Measurements from ENCODE around the gene GPR132.
"Not testable (repeated sequence)": the region's sequence is repeated elsewhere in the genome, so short reads cannot be mapped to it uniquely, and the experiment has no call there.

Gene GPR132

DNA sequence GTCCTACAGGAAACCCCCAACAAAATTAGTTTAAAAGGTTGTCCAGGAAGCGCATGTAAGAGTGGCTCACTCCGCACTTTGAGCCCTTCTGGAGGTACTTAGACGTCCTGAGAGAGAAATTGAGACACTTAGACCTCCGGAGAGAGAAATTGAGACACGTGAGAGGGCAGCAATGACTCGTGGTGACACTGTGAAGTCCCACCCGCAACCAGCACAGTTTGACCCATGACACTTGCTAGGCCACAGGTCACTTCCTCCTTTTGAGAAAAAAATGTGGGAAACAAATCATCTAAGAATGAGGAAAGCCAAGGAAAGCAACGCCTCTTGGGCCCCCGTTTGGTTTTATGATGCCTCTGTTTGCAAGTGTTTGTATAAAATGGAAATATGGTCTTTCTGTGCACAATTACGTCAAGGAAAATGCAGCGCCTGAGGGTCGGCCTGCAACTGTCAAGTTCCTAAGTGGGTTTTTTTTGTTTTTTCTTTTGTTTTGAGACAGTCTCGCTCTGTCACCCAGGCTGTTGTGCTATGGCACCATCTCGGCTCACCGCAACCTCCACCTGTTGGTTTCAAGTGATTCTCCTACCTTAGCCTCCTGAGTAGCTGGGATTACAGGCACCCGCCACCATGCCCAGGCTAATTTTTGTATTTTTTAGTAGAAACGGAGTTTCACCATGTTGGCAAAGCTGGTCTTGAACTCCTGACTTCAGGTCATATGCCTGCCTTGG lies 30.8 kb downstream of the GPR132 start:
- DNase-seq = no peak

DNA sequence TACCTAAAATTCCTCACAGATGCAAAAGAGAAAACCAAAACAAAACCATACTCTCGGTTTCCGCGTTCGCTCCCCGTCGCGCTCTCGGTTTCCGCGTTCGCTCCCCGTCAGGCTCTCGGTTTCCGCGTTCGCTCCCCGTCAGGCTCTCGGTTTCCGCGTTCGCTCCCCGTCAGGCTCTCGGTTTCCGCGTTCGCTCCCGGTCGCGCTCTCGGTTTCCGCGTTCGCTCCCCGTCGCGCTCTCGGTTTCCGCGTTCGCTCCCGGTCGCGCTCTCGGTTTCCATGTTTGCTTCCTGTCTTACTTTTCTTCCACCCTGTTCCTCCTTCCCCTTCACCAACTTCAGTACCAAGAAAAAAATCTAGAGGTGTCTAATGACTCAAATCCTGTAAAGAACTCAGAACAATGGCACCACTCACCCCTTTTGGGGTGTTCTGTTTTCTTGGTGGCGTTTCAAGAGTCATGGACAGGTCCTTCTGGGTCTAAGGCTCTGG lies 31.8 kb downstream of the GPR132 start:
- not testable (repeated sequence) for DNase-seq

DNA sequence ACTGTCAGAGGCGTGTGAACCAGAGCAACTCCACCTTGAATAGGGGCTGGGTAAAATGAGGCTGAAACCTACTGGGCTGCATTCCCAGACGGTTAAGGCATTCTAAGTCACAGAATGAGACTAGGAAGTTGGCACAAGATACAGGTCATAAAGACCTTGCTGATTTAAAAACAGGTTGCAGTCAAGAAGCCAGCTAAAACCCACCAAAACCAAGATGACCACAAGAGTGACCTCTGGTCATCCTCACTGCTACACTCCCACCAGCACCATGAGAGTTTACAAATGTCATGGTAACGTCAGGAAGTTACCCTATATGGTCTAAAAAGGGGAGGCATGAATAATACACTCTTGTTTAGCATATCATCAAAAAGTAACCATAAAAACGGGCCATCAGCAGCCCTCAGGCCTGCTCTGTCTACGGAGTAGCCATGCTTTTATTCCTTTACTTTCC lies 32.8 kb downstream of the GPR132 start:
- DNase-seq = not testable (repeated sequence)

DNA sequence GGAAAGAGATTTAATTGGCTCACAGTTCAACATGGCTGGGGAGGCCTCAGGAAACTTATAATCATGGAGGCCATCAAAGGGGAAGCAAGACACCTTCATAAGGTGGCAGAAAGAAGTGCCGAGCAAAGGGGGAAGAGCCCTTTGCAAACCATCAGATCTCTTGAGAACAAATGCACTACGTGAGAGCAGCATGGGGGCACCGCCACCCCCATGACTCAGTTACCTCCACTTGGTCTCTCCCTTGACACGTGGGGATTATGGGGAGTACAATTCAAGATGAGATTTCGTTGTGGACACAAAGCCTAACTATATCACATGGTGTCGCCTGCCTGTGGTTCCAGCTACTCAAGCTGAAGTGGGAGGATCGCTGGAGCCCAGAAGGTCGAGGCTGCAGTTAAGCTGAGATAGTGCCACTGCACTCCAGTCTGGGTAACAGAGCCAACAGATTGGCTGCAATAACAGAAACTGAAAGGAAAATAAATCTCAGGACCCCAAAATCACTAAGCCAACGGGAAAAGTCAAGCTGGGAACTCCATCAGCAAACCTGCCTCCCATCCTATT lies 34.3 kb downstream of the GPR132 start:
- DNase-seq = no peak

DNA sequence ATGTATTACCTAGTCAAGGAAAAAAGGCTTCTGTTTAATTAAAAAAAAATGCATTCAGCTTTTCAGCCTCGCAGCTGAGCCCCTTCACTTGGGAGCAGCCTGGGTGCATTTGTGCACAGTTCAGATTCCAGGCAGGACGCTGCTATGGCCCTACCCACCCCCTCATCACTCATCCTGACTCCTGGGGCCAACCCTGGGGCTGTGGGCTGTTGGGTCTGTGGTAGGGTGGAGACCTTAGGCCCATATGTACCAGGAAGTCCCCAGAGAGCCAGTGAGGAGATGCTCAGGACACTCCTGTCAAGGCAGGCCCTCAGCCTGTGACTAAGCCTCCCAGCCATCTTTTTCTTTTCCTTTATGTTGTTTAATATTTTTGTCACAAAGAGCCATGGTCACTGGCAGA lies 35.0 kb downstream of the GPR132 start:
- no peak for DNase-seq

DNA sequence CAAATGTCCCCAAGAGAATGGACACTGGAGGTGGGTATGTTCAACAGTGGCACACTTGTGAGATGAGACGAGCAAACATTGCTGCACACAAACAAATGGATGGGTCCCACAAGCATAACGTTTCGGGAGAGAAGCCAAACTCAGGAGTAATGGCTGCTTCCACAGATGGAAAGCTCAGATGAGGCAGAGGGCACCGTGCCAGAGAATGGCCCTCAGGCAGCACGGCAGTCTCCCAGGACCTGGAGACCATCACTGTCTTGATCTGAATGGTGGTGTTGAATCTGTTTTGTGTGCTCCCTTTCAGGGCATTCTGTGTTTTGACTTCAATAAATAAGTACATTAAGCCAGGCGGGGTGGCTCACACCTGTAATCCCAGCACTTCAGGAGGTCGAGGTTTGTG lies 35.8 kb downstream of the GPR132 start:
- no peak for DNase-seq

DNA sequence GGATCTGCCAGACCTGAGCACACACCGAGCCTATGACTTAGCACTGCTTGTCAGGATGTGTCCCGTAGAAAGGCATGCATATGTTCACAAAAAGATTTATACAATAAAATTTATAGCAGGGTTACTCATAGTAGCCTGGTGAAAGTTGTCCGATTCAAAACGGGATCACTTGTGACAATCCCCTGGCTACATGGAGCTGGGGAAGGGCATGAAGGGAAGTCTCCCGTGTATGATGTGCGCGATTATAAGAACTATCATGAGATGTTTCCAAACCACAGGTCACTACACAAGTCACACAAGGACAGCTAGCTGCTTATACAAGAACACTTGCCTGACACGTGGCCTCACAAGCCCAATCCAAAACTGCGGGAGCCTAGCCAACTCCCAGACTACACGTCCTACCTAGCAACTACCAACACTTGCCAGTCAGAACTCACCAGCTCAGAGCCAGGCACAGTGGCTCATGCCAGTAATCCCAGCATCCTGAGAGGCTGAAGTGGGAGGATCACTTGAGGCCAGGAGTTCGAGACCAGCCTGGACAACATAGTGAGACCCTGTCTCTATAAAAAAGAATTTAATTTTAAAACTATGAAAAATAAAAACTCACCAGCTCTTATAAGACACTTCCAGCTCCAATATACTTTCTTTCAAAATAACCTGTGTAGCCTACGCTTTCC lies 36.8 kb downstream of the GPR132 start:
- no peak for DNase-seq

DNA sequence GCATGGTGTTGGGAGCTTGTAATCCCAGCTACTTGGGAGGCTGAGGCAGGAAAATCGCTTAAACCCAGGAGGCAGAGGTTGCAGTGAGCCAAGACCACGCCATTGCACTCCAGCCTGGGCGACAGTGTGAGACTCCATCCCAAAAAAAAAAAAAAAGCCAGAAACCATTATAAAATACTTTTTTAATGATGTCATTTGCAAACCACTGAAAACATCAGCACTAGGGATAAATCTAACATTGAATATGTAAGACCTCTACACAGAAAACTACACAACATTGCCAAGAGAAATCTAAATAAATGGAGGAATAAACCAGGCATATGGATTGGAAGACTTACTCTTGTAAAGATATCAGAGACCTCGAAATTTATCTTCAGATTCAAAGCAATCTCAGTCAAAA lies 37.5 kb downstream of the GPR132 start:
- not testable (repeated sequence) for DNase-seq

DNA sequence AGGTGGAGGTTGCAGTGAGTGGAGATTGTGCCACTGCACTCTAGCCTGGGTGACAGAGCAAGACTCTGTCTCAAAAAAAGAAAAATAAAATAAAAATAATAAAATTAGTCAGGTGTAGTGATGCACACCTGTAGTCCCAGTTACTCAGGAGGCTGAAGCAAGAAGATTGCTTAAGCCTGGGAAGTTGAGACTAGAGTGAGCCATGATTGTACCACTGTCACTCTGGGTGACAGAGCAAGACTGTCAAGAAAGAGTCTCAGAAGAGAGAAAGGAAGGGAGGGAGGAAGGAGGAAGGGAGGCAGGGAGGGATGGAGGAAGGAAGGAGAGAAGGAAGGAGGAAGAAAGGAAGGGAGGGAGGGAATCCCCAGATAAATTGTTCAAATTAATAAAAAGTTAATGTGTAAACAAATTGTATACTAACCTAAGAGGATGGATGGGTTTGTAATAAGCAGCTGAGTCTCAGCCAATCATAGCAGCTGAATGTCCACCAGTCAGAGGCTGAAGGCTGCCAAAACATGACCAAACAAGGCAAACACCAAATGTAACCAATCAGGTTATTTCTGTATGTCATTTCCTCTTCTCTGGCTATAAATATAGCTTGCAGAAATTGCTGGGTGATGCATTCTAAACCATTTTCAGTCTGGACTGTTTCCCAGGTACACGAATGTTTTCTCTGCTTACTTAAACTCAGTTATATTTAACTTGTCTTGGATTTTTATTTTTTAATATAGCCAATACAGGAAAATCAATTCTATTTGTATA lies 38.2 kb downstream of the GPR132 start:
- DNase-seq = no peak

DNA sequence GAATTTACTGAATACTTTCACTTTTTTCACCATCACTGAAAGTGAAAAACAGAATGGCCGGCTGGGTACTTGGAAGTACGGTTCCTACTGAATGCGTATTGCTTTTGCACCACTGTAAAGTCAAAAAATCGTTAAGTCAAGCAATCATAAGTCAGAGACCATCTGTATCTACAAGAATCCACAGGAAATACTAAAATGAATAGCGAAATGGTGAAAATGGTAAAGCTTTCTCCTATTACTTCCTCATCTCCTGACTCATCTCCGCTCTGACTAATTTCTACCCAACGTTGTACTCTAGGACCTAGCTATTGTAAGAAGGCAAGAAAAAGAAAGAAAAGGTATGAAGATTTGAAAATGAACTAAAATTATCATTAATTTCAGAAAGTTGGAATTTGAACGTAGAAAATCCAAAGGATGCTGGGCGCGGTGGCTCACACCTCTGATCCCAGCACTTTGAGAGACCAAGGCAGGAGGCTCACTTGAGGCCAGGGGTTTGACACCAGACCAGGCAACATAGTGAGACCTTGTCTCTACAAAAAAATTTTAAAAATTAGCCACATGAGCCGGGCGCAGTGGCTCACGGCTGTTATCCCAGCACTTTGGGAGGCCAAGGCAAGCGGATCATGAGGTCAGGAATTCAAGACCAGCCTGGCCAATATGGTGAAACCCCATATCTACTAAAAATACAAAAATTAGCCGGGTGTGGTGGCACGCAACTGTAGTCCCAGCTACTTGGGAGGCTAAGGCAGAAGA lies 39.0 kb downstream of the GPR132 start:
- DNase-seq = peak; percentile 56

DNA sequence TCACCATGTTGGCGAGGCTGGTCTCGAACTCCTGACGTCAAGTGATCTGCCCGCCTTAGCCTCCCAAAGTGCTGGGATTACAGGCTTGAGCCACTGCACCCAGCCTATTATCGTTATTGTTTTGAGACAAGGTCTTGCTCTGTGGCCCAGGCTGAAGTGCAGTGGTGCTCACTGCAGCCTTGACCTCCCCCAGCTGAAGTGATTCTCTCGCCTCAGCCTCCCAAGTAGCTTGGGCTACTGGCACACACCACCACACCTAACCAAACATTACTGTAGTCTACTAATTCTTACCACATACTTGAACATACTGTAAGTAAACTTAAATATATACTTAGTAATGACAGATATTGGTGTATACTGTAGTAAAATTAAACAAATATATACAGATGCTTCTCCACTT lies 39.8 kb downstream of the GPR132 start:
- no peak for DNase-seq

DNA sequence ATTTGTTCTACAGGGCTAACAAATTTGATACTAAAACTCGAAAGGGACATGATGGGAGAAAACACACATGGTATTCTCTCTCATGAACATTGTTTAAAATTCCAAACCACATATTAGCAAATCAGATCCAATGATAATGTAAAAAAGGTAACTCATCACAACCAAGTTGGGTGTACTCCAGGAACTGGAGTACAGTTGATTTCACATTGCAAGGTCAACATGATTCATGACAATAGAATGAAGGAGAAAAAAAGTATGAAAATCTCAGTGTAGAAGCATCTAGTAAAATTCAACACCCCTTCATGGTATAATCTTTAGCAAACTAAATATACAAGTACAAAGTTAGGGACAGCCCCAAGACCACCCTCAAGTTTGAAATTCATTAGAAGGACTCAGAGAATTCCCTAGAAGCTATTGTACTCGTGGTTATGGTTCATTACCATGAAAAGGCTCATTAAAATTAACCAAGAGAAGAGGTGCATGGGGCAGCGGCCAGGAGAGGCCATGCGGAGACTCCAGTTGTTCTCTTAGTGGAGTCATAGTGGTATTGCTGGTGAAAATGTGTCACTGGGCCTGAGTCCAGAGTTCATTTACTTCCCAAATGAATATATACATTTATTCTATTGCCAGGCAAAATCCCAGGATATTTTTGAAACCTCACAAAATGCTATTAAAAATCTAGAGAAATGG lies 41.3 kb downstream of the GPR132 start:
- no peak for DNase-seq

DNA sequence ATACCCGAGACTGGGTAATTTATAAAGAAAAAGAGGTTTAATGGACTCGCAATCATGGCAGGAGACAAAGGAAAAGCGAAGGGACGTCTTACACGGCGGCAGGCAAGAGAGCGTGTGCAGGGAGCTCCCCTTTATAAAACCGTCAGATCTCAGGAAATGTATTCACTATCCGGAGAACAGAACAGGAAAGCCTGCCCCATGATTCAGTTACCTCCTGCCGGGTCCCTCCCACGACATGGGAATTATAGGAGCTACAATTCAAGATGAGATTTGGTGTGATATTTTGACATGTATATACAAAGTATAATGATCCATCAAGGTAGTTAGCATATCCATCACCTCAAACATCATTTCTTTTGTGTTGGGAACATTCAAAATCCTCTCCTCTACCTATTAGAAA lies 42.1 kb downstream of the GPR132 start:
- no peak for DNase-seq

DNA sequence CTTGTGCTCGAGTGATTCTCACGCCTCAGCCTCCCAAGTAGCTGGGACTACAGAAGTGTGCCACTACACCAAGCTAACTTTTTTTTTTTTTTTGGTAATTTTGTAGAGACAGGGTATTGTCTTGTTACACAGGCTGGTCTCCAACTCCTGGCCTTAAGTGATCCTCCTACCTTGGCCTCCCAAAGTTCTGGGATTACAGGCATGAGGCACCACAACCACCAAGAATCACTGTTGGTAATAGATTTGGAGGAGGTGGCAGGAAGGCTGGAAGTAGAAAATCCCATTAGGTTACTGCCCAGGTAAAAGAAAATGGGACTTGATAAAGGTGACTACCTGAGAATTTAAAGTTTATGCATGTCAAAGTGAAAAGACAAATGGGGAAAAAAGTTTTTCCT lies 43.0 kb downstream of the GPR132 start:
- DNase-seq = no peak

DNA sequence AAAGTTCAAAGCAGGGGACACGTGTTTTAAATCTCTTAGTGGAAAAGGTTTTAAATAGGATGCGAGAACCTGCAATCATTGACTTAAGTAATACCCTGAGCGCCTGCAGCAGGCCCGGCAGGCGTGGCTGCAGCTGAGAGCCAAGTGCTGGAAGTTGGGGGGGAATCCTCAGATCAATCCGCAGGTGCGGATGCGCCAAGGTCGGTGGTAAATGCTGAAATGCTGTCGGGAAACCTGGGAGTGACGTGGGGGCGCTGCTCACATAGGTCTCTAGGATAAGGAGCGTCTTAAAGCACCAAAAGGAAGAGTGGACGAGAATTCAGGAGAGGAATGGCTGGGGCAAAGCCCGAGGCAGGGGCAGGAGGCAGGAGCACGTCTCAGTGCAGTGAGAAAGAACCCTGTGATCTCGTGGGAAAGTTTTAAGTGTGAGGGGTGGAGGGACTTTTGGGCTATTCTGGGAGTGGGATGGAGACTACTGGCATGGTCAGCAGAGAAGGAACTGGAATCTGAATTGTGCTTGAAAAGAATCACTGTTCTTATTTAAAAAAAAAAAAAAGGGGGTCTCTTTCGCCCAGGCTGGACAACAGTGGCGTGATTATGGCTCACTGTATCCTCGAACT lies 43.5 kb downstream of the GPR132 start:
- peak; percentile 27 for DNase-seq

DNA sequence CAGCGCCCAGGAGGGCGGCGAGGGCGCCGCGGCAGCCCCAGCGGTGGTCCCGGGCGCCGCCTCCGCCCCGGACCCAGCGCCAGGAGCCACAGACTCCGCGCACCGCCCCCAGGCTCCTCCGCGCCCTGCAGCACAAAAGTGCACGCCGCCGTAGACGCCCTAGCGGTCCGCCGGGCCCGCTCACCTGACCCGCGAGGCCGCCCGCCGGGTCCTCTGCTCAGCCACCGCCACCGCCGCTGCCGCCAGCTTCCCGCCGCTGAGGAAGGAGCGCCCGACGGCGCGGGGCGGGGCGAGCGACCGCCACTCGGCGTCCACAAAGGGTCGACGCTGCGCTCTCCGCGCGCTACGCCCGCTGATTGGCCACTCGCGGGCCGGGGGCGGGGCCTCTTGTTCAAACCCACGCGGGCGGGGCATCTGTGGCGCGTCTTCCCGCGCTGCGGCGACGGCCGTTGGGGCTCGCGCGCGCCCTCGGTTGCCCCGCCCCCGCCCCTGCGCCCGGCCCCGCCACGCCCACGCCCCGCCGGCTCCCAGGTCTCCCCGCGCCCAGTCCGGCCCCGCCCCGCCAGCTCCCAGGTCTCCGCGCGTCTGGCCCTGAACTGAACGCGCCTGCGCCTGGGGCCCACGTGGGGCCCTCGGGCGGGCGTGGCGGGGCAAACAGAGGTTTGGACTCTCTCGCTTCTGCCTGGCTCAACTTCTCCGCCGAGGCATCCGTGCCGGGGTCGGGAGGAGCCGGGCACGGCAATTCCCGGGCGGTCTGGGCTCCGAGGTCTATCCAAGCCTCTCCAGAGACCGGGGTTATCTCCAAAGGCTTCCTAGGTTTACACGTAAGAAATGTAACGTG lies 44.2 kb downstream of the GPR132 start, which contains the start of gene CDCA4:
TSS of gene CDCA4 (minus strand) at position 269 of the 841 bp plus-strand sequence. CDS start 9,154 bp downstream, outside the sequence.
- DNase-seq = peak; percentile 97

DNA sequence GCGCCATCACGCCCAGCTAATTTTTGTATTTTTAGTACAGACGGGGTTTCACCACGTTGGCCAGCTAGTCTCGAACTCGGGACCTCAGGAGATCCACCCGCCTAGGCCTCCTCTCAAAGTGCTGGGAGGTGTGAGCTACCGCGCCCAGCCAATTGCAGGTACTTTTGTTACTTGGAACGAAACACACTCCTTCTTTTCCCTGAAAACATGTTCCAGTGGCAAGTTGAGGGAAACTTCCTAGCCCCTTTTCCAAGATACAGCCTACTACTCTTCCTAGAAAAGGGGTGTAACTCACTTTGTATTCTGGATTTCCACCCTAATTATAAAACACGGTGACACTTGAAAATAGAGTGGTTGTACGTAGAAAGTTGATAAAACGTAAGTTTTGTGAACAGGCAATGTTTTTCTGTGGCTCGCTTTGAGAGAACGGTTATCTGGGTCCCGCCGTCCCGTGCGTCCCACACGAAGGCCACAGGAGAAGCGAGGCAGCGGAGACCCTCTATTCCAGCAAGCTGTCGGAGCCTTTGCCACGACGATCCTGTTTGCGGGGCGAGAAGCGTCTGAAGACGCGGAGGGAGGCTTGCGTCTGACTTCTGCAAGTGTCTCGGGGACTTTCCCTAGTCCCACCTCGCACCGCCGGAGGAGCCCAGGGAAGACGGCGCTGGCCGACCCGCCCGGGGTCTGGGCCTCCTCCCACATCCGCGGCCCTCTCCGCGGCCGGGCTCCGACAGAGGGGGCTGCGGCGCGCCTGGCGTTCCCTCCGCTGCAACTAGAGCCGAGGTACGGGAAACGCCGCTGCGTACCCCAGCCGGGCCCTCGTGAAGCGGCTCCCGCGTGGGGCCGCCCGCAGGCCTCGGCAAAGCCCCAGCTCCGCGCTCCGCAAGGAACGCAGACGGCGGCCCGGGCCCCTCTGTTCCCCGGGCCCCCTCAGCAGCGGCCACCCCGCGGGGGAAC lies 45.1 kb downstream of the GPR132 start:
- DNase-seq = peak; percentile 62

DNA sequence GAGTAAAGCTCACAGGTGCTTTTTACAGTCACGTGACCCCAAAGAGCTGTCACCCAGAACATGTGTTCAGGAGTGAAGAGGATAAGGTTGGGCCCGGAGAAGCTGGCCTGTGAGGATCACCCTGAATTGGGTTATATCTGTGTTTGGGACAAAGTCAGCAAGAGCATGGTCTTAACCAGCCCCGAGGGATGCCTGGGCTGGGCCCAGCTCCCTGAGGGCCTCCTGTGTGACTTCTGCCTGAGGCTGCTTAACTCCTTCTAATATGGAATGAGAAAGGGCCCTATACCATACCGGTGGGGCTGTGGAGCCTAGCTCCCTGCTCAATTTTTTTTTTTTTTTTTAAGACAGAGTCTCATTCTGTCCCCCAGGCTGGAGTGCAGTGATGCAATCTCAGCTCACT lies 46.8 kb downstream of the GPR132 start:
- DNase-seq = no peak

DNA sequence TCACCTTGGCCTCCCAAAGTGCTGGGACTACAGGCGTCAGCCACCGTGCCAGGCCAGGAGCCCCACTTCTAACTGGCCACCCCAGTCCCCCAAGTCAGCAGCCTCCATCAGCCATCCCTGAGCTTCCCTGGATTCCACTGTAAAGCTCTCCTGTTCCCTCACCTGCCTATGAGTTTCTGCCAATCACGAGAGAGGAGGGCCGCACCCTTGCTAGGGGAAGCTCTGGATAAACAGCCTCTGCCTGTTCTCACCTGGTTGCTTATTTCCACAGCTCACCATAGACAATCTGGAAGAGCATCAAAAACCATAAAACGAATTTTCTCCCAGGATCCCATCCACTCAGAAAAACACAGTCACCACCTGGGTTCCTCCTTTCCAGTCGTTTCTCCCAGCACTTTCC lies 49.3 kb downstream of the GPR132 start:
- DNase-seq = no peak
